Glutamatergic neuron (in vitro differentiated cells): ENCODE results near the gene SOX4. TPM values are rescaled to one million over a fixed set of nuclear protein-coding genes. Genes with fewer than 3 reads are reported as not detected.

Experiments
- DNase-seq: peaks from one replicate; pipeline ENCODE4 v3.0.0; 2022
- H3K27ac Mint-ChIP-seq: one replicate; pipeline ENCODE4 v1.8.0; 2020; ENCODE audit warnings: mild to moderate bottlenecking, mixed read lengths, inconsistent platforms; ENCODE audit not compliant: unreplicated experiment
- H3K27me3 Mint-ChIP-seq: one replicate; pipeline ENCODE4 v1.8.0; 2020; ENCODE audit warnings: mild to moderate bottlenecking, moderate library complexity, mixed read lengths, inconsistent platforms; ENCODE audit not compliant: unreplicated experiment
- H3K36me3 Mint-ChIP-seq: one replicate; pipeline ENCODE4 v1.8.0; 2020; ENCODE audit warnings: mild to moderate bottlenecking, mixed read lengths, inconsistent platforms; ENCODE audit not compliant: unreplicated experiment
- H3K4me1 Mint-ChIP-seq: one replicate; pipeline ENCODE4 v1.8.0; 2020; ENCODE audit warnings: mild to moderate bottlenecking, low read depth, mixed read lengths, inconsistent platforms; ENCODE audit not compliant: unreplicated experiment
- H3K4me3 Mint-ChIP-seq: one replicate; pipeline ENCODE4 v1.8.0; 2020; ENCODE audit warnings: mild to moderate bottlenecking, mixed read lengths, inconsistent platforms; ENCODE audit not compliant: unreplicated experiment
- H3K9me3 Mint-ChIP-seq: one replicate; pipeline ENCODE4 v1.8.0; 2020; ENCODE audit warnings: mild to moderate bottlenecking, moderate library complexity, mixed read lengths, inconsistent platforms; ENCODE audit not compliant: unreplicated experiment
- total RNA-seq: library from RNA; stranded (reverse); fragmentation: NEBNext Ultra II Directional; extraction: Animal tissue kit (Norgen Biotek cat#: 25700); gene quantifications from one replicate; pipeline ENCODE4 v1.2.1, GENCODE V29; 2021; ENCODE audit not compliant: unreplicated experiment
- TF ChIP-seq, protein P1 (sequence below): fragments of 200-600 bp; sonication (generic); IDR thresholded peaks from one replicate; pipeline ENCODE4 v1.5.0; 2021; ENCODE audit not compliant: partially characterized antibody, unreplicated experiment

SOX4 gene
- total RNA-seq, 1 donor from 2014 or later, result 269 TPM

DNA sequence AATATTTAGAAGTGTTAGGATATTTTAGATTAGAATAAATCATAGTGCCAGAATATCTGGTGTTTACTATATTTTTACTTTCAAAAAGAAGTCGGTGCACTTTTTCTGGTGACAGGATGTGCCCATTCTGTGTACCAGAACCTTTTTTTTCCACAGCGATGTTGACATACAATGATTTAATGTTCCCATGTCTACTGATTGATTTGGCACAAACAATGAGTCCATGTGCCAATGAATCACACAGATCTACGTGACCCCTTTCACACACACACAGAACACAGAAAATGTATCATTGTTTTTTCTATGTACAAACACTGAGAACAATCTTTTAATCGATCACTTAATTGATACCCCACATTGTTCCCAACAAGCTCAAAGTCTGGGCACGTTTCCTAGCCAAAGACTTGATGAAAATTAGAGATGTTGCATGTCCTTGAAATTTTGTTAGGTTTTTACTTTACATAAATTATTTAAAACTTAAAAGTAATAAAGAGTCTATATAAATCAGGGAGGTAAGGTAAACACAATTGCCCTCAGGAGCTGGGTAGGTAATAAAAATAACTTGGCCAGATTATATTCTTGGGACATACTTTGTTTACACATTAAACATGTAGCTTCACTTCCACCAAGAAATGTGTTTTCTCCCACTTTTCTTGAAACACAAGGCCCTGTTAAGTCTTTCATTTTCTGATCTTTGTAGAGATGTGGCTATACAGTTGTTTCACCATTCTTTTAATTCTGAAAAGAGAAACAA lies 36.4 kb upstream of the SOX4 start:
- H3K4me1 Mint-ChIP-seq, result no peaks in the 10 kb centered on the region
- H3K36me3 Mint-ChIP-seq, result no peaks in the 10 kb centered on the region
- no peak overlapping the region for H3K4me3 Mint-ChIP-seq
- H3K27ac Mint-ChIP-seq, result no peak overlapping the region
- peaks cover 12% of the 10 kb centered on the region for H3K9me3 Mint-ChIP-seq
- no peak for DNase-seq
- TF ChIP-seq, protein P1, sequence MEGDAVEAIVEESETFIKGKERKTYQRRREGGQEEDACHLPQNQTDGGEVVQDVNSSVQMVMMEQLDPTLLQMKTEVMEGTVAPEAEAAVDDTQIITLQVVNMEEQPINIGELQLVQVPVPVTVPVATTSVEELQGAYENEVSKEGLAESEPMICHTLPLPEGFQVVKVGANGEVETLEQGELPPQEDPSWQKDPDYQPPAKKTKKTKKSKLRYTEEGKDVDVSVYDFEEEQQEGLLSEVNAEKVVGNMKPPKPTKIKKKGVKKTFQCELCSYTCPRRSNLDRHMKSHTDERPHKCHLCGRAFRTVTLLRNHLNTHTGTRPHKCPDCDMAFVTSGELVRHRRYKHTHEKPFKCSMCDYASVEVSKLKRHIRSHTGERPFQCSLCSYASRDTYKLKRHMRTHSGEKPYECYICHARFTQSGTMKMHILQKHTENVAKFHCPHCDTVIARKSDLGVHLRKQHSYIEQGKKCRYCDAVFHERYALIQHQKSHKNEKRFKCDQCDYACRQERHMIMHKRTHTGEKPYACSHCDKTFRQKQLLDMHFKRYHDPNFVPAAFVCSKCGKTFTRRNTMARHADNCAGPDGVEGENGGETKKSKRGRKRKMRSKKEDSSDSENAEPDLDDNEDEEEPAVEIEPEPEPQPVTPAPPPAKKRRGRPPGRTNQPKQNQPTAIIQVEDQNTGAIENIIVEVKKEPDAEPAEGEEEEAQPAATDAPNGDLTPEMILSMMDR, result no peak
- peaks cover 2% of the 10 kb centered on the region for H3K27me3 Mint-ChIP-seq

DNA sequence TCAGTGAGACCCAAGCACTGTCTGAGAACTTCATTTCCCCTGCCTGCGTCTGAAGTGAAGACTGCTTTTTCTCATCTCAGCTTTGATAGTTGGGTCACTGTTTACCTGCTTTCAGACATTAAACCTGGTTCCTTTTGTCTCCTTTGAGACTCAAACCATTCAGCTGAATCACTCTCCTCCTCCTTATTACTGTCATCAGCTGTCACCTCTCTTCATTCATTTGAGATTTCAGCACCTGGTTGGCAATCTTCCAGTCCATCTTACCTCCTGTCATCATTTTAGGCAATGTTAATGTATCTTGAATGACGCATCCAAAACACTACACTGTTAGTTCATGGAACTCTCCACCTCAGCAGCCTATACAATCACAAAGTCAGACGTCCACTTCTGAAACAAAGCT lies 34.3 kb upstream of the SOX4 start:
- H3K9me3 Mint-ChIP-seq, result peaks cover 7% of the 10 kb centered on the region
- H3K36me3 Mint-ChIP-seq, result no peaks in the 10 kb centered on the region
- H3K4me1 Mint-ChIP-seq, result no peaks in the 10 kb centered on the region

DNA sequence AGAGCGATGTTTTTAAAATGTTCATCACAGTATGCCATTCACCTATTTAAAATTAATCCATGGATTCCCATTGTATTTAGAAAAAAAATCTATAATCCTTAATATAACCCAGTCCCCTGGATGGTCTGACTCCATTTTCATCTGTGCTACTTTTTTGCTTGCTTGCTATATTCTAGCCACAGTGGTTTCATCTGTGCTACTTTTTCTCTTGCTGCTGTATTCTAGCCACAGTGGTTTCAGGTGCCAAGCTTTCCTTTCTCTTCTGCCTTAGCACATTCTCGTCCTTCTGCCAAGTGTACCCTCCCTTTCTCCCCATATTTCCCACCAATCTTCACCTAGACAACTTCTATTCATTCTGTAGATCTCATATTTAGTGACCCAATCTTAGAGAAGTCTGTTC lies 33.3 kb upstream of the SOX4 start:
- H3K27ac Mint-ChIP-seq, result no peak overlapping the region
- no peak overlapping the region for H3K4me3 Mint-ChIP-seq
- TF ChIP-seq, protein P1, result no peak
- H3K9me3 Mint-ChIP-seq, result peaks cover 3% of the 10 kb centered on the region
- no peaks in the 10 kb centered on the region for H3K27me3 Mint-ChIP-seq
- no peaks in the 10 kb centered on the region for H3K36me3 Mint-ChIP-seq
- H3K4me1 Mint-ChIP-seq, result no peaks in the 10 kb centered on the region
- no peak for DNase-seq

More for the DNA sequence above, 34.3 kb upstream of the SOX4 start:
- Mint-ChIP-seq H3K4me3 (no peak overlapping the region), H3K27me3 (no peaks in the 10 kb centered on the region), H3K27ac (no peak overlapping the region)
- no peak for DNase-seq
- TF ChIP-seq, protein P1, result no peak

DNA sequence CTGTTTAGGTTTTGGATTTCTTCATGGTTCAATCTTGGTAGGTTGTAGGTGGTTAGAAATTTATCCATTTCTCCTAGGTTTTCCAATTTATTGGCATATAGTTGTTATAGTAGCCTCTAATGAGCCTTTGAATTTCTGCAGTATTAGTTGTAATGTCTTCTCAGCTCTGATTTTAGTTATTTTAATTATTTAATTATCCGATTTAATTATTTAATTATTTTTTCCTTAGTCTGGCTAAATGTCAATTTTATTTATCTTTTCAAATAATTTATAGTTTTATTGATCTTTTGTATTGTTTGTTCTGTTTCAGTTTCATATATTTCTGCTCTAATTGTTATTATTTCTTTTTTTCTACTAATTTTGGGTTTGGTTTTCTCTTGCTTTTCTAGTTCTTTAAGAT lies 28.1 kb upstream of the SOX4 start:
- TF ChIP-seq, protein P1, result no peak
- Mint-ChIP-seq H3K4me1 (no peaks in the 10 kb centered on the region), H3K27me3 (peaks cover 2% of the 10 kb centered on the region), H3K27ac (no peak overlapping the region), H3K9me3 (no peaks in the 10 kb centered on the region), H3K36me3 (no peaks in the 10 kb centered on the region), H3K4me3 (no peak overlapping the region)
- DNase-seq, result no peak

DNA sequence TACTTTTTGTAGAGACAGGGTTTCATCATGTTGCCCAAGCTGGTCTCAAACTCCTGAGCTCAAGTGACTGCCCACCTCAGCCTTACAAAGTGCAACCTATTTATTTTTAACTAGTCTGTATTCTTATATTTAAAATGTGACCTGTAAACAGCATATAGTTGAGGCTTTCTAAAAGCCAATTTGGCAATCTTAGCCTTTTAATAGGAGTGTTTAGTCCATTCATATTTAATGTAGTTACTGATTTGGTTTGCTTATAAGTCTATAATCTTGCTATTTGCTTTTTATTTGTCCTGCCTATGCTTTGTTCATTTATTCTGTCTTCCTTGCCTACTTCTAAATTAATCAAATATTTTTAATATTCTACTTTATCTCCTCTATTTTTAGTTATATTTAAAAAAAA lies 15.0 kb upstream of the SOX4 start:
- Mint-ChIP-seq H3K27ac (no peak overlapping the region), H3K27me3 (no peaks in the 10 kb centered on the region), H3K36me3 (peaks cover 8% of the 10 kb centered on the region), H3K4me1 (no peaks in the 10 kb centered on the region), H3K4me3 (no peak overlapping the region), H3K9me3 (peaks cover 12% of the 10 kb centered on the region)
- no peak for DNase-seq
- TF ChIP-seq, protein P1, result no peak
